GM21390 (cell line): ENCODE data around the gene OR1L8.
"Not testable (repeated sequence)": the region's sequence is repeated elsewhere in the genome, so short reads cannot be mapped to it uniquely, and the experiment has no call there.

Experiments
- ATAC-seq: cut with Tn5 transposase; IDR thresholded peaks from one replicate; pipeline ENCODE4 v1.9.1; 2021; ENCODE audit not compliant: unreplicated experiment

Gene OR1L8, protein sequence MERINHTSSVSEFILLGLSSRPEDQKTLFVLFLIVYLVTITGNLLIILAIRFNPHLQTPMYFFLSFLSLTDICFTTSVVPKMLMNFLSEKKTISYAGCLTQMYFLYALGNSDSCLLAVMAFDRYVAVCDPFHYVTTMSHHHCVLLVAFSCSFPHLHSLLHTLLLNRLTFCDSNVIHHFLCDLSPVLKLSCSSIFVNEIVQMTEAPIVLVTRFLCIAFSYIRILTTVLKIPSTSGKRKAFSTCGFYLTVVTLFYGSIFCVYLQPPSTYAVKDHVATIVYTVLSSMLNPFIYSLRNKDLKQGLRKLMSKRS

DNA sequence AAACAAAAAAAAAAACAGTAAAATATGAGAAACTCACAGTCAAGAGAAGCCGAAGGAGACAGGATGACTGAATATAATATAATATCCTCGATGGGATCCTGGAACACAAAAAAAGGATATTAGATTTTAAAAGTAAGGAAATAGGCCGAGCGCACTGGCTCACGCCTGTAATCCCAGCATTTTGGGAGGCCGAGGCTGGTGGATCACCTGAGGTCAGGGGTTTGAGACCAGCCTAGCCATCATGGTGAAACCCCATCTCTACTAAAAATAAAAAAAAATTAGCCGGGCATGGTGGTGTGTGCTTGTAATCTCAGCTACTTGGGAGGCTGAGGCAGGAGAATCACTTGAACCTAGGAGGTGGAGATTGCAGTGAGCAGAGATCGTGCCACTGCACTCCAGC is at the start of gene OR1L8:
Gene OR1L8 (minus strand): TSS at position 101 of the 400 bp plus-strand sequence. CDS start 14,907 bp downstream, outside the sequence.
- not testable (repeated sequence) for ATAC-seq

DNA sequence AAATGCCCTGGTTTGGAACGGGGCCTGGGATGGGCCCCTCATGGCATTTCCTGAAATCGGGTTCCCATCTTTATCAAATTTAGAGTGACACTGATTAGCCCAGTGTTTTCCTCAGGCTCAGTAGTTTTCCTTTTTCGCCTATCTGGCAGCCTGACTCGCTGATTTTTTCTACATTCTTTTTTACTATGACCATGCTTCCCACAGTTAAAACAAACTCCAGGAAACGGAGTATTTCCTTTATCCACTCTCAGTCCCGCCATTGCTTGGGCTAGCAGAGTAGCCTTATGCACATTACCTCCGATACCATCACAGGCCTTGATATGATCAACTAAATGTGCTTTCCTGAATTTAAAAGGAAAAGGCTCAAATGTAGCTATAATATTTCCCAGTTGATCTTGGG is 36.8 kb upstream of the OR1L8 start:
- ATAC-seq = no peak

DNA sequence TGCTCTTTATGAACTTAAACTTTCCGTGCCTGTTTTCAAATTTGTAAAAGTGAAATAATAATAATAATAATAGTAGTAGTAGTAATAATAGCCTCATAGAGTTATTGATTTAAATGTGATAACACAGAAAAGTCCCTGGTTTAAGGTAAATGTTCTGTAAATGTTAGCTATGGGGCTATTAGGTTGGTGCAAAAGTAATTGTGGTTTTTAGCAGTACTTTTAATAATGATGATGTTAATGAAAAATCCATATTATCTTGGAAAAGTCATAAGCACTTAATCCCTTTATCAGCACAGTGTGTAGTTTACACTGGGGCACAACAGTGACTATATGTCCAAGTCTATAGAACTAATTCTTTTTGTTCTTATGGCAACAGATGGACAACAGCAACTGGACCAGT is 31.2 kb upstream of the OR1L8 start, which contains the start of gene OR1Q1:
Gene OR1Q1 (plus strand): TSS at position 377 of the 400 bp plus-strand sequence. CDS start 0 bp downstream, at position 377.
- no peak for ATAC-seq

DNA sequence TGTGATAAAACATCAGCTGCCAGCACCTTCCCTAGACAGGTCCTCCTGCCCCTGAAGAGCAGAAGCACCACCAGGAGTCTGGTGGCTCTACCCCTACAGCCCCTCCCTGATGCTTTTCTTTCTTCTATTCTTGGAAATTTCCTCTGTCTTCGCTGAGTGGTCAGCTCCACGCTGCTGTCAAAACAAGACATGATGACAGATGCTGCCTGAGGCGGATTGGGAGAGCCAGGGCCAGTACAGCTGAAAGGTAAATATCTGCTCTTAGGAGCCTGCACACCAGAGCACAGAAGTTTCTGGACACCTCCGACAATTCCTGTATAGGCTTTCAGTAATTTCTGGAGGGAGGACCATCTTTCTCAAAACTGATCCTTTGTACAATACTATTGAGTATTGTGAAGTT is 26.6 kb upstream of the OR1L8 start:
- no peak for ATAC-seq

DNA sequence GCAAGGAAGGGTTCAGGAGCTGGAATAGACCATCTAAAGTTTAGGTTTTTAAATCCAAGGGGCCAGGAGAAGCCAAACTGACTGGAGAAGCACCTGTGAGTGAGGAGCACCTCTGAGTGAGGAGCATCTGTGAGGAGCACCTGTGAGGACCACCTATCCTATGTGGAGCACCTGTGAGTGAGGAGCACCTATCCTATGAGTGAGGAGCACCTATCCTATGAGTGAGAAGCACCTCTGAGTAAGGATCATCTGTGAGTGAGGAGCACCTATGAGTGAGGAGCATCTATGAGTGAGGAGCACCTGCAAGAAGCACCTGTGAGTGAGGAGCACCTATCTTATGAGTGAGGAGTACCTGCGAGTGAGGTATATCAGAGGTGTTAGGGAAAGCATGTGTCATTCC is 23.4 kb upstream of the OR1L8 start:
- no peak for ATAC-seq

DNA sequence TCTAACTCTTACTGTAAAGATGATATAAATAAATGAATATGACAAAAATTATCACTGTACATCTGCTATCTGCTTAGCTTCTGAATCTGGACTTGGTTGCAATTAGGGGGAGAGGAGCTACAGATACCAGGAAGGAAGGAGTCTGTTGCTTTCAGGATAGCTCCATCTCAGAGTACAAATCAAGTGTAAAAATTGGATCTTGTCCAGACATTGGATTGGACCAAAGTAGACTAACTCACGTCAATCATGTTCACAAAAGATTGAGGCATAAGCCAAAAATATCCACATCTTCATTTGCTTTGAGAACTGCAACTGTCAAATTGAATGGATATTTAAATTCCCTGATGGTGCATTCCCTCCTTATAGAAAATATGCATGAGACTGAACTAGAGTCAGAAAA is 22.5 kb upstream of the OR1L8 start:
- no peak for ATAC-seq

DNA sequence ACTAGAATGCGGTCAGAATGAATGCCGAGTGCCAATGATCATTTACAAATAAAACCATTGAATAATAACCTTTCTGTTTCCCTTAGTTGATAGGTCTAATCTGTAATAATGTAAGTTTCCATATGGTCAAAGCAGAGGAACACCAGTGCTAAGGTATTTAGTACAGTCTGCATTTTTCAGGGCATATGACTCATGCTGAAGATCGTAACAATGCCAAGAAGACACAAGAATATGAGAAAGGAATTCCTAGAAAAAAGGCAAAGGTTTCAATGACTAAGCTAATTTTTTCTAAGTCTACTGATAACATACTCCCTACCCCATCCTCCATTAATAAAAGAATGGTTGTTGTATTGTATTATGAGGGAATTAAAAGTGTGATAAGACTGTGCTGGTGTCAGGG is 2.8 kb downstream of the OR1L8 start:
- ATAC-seq = no peak

DNA sequence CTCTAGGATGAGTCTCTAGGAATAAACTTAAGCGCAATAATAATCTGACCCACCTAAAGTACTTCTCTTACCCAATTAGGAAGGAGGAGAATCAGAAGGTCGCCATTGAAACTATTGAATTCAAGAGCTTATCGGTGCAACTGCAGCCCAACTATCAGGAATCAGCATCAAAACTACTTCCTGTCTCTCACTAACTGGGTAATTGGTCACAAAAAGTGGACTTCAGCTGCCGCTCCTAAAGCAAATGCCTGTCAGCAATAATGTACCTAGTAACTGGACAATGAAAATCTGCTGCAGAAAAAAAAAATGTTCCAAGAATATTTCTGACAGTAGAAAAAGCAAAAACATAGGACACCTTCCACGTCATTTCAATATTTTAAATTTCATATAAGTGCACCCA is 3.3 kb downstream of the OR1L8 start:
- no peak for ATAC-seq

DNA sequence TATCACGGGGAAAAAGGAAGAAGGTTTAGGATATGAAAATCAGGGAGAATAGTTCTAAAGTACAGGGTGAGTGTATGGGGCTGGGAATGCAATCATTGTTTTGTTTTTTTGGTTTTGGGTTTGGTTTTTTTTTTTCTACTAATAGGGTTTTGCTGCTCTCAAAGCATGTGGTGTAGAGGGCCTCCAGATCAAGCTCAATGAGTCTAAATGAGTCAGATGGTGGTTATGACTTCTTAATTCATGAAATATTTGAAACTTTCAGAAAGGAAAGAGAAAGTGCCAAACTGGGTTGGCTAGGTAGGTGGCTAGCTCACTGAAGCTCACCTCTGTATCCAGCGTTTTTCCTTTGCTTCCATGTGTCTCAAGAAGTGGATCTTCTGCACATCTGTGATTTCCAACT is 10.7 kb downstream of the OR1L8 start:
- ATAC-seq = no peak

DNA sequence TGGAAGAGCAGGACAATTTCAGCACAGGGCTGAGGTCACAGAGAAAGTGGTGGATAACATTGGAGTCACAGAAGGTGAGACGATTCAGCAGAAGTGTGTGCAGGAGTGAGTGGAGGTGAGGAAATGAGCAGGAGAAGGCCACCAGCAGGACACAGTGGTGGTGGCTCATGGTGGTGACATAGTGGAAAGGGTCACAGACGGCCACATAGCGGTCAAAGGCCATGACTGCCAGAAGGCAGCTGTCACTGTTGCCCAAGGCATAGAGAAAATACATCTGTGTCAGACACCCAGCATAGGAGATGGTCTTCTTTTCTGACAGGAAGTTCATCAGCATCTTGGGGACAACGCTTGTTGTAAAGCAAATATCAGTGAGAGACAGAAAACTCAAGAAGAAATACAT is 15.3 kb downstream of the OR1L8 start:
- no peak for ATAC-seq

DNA sequence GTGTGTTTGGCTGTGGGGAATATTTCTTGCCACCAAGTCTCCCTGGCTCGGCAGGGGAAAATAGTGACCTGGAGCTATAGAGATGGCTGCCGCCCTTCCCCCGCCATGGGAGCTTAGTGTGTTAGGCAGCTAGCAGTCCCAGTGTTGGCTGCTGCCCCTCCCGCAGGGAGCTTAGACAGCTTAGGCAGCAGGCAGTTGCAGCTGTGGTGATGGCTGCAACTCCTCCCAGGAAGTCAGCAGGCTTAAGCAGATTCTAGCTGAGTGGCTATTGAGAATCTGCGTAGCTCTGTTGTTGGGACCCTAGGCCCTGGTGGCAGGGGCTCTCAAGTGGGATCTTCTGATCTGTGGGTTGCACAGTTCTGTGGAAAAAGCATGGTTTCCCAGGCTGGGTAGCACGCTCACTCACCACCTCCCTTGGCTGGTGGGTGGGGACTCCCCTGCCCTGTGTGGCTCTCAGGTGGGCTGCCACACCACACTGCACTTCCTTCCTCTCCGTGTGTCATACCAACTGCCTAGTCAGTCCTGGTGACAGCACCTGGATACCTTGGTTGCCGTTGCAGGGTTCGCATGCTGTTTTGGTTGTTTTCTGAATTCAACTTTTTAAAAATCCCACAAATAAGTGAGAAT is 20.9 kb downstream of the OR1L8 start:
- no peak for ATAC-seq

DNA sequence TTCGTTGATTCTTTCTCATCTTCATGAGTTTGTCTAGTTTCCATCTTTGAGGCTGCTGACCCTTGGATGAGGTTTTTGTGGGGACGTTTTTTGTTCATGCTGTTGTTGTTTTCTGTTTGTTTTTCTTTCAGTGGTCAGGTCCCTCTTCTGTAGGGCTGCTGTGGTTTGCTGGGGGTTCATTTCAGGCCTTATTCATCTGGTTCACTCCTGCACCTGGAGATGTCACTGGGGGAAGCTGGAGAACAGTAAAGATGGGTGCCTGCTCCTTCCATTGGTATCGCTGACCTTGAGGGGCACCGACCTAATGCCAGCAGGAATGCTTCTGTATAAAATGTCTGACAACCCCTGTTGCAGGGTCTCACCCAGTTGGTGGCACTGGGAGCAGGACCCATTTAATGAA is 21.7 kb downstream of the OR1L8 start:
- ATAC-seq = no peak

DNA sequence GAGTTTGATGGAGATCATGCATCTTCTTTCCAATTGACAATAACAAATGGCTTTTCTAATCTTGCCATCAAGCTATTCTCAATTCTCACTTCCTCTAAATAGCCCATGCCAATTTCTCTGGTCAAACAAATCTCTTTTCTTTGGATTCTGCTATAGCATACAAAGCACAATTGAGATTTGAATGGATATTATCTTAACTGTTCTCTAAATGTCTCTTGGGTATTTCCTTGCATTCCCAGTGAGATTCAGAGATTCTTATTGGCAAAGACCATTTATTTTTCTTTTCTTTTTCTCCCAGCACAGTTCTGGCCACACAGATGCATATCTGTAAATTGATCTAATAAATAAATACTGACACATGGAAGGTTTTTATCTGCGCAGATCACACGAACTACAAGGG is 30.4 kb downstream of the OR1L8 start, which contains the start of gene OR1N2:
Gene OR1N2 (plus strand): TSS at position 301 of the 400 bp plus-strand sequence. CDS start 100 bp downstream, outside the sequence.
- no peak for ATAC-seq

DNA sequence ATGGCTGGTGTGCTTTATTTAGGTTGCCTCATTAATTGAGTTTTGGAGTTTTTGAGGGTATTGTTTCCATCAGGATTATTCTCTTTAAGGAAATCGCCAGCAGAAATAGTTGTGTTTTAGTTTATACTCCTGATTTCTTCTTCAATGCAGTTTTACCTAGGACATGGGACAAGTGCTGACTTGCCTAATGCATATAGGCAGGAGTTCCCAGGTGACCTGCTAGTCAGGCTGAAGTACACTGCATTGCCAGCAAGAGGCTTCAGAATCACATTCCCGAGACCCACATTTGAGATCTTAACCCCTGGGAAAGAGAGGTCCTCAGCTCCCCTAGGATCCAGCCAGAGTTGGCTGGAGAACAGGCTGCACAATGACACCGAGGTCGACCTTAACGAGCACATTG is 31.8 kb downstream of the OR1L8 start:
- ATAC-seq = no peak

DNA sequence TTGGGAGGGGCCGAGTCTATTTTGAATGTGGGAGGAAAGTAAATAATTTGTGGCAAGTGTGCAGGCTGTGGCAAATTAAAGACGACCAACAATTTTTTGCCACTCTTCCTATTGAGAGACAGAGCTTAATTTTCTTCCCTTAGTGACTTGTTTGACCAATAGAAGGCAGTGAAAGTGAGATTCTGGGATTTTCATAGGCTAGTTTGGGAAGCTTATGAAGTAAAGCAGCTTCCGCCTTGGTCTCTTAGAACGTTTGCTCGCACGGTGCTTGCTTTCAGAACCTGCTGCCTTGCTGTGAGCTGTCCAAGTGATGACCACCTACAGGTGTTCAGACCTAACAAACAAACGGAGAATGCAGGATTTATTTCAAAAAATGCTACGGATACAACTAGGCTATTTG is 37.0 kb downstream of the OR1L8 start:
- no peak for ATAC-seq

DNA sequence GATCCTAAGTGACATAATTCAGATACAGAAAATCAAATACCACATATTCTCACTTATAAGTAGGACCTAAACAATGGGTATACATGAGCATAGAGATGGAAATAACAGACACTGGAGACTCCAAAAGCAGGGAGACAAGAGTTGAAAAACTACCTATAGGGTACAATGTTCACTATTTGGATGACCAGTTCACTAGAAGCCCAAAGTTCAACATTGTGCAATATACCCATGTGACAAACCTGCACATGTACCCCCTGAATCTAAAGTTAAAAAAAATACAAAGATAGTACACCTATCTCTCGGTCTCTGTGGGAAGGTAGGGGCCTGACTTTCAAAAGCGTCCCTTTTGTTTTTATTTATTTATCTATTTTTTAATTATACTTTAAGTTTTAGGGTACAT is 44.4 kb downstream of the OR1L8 start:
- ATAC-seq = no peak

DNA sequence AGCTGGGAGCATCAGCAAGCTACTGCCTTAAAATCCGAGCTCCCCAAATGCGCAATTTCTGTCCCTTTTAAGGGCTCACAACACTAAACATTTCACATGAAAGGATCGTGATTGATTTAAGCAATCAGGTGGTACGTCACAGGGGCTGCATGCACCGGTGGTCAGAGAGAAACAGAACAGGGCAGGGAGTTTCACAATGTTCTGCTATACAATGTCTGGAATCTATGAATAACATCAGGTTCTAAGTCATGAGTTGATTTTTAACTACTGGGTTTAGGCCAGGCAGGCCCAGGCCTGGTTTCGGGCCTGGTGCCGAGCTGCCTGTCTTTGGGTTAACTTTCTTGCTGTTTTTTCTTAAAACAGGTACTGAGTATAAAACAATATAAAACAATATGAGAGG is 46.1 kb downstream of the OR1L8 start:
- not testable (repeated sequence) for ATAC-seq

DNA sequence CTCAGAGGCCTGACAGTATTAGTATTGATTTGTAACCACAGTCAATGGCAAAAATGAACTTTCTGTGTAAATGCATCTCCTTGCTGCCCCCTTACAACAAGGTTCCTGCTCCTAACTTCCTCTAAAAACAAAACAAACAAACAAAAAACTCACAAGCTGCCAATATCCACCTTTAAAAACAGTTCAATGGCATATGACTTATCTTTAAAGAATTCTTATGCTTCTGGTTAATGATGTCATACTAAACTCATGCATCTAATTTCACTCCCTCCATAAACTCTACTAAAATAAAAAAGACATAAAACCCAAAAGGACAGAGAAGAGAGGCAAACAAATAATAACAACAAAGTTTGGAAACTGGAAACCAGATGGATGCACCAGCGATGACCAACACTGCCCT is 47.0 kb downstream of the OR1L8 start:
- no peak for ATAC-seq

DNA sequence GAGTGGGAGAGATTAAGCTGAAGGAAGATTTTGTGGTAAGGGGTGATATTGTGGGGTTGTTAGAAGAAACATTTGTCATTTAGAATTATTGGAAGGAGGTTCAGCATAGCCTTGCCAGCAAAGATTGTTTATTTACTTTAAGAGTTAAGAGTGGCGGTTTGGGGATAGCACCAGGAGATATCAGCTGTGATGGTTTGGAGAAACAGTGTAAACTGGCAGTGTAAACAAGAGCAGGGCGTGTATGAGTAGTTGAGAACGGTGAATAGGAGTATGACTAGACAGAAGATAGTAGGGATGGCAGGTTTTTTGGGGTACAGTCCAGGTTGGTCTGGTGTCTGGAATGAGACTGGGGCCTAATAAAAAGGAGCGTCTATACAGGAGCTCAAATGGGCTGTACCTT is 52.0 kb downstream of the OR1L8 start:
- not testable (repeated sequence) for ATAC-seq

DNA sequence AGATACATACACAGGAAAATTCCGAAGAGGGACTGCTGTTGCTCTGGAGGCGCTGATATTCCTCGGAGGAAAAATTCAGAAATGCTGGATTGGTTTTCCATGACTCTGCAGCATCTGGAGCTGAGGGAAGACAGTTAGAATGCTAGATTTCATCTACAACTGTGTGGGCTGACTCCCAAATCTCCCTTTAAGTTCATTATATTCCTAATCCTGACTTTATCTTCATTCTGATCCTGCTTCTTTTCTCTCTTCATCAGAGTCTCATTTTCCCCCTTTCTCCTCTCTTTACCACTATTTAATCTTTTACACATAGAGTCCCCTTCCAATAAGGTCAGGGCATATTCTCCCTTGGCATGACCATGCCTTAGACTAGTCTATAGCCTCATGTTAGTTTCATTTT is 56.0 kb downstream of the OR1L8 start, which contains the start of gene OR1N1:
Gene OR1N1 (minus strand): TSS at position 101 of the 400 bp plus-strand sequence. CDS start 0 bp downstream, at position 101.
- no peak for ATAC-seq

DNA sequence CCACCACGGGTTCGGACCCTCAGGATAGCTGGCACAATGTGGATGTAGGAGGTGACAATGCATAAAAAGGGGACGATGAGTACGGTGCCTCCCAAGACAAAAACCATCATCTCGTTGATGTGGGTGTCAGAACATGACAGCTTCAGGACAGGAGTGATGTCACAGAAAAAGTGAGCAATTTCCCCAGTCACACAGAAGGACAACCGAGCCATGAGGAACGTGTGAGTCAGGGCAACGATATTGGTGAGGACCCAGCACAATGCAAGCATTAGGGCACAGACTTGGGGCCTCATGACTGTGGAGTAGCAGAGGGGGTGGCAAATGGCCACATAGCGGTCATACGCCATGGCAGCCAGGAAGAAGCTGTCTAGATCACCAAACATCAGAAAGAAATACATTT is 56.6 kb downstream of the OR1L8 start:
- no peak for ATAC-seq

DNA sequence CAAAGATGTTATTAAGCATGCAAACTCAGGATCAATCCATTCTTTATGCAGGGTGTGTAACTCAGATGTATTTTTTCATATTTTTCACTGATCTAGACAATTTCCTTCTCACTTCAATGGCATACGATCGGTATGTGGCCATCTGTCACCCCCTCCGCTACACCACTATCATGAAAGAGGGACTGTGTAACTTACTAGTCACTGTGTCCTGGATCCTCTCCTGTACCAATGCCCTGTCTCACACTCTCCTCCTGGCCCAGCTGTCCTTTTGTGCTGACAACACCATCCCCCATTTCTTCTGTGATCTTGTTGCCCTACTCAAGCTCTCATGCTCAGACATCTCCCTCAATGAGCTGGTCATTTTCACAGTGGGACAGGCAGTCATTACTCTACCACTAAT is 63.8 kb downstream of the OR1L8 start:
- ATAC-seq = no peak
